NCI-H345 treated with DMSO at 0.1 percent for 48 hours (cell line): Measurements from ENCODE around the gene PCDH10.
"Not testable (repeated sequence)": the region's sequence is repeated elsewhere in the genome, so short reads cannot be mapped to it uniquely, and the experiment has no call there.

Experiments
- DNase-seq: peaks from one replicate; lab custom pipeline; 2025; ENCODE audit not compliant: unreplicated experiment; lab: John Stamatoyannopoulos, UW

PCDH10 gene

GRCh38 chr4:133240451-133240850 is 91.4 kb downstream of the PCDH10 start:
- not testable (repeated sequence) for DNase-seq
